GM12873 (cell line): Measurements from ENCODE around the gene LARP1.

ENCODE experiments used
- CTCF ChIP-seq: IDR thresholded peaks from 2 replicates; pipeline ENCODE4 v1.5.1; 2012; ENCODE audit warnings: low read depth, mild to moderate bottlenecking, moderate library complexity, low read length, control low read depth; ENCODE audit not compliant: insufficient read depth; ENCODE audit errors: missing control alignments

Gene LARP1

GRCh38 chr5:154779105-154779504 is 23.9 kb downstream of the LARP1 start:
- no peak for TF ChIP-seq CTCF

- no peak for TF ChIP-seq CTCF
Measured at GRCh38 chr5:154780128-154780527, 25.0 kb downstream of the LARP1 start.

- TF ChIP-seq CTCF, result no peak
Measured at GRCh38 chr5:154782326-154782725, 27.1 kb downstream of the LARP1 start.

GRCh38 chr5:154782812-154783592 is 27.8 kb downstream of the LARP1 start:
- TF ChIP-seq CTCF, result no peak

GRCh38 chr5:154783774-154784460 is 28.7 kb downstream of the LARP1 start:
- TF ChIP-seq CTCF, result no peak

- no peak for TF ChIP-seq CTCF
Measured at GRCh38 chr5:154784856-154785255, 29.7 kb downstream of the LARP1 start.

GRCh38 chr5:154786414-154786813 is 31.2 kb downstream of the LARP1 start:
- no peak for TF ChIP-seq CTCF
